Measurements from ENCODE around the gene FCSK.

FCSK gene

DNA sequence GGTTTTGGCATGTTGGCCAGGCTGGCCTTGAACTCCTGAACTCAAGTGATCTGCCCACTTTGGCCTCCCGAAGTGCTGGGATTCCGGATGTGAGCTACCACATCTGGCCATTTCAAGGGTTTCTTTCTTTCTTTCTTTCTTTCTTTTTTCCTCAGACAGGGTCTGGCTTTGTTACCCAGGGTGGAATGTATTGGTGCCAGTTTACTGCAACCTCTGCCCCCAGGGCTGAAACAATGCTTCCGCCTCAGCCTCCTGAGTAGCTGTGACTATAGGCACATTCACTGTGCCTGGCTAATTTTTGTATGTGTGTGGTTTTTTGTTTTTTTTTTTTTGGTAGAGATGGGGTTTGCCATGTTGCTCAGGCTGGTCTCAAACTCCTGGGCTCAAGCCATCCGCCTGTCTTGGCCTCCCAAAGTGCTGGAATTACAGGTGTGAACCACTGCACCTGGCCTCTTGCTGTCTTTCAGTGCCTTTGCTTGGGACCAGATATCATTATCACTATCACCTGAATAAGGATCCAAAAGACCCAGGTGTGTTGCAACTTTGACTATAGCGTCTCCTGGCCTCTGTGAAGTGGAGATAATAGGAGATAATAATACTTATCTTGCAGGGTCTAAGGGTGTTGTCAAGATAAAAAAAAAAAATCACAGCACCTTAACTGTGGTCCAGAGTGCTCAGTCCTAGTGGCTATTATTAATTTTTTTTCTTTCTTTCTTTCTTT lies 3.2 kb downstream of the FCSK start:
- no peak for DNase-seq

DNA sequence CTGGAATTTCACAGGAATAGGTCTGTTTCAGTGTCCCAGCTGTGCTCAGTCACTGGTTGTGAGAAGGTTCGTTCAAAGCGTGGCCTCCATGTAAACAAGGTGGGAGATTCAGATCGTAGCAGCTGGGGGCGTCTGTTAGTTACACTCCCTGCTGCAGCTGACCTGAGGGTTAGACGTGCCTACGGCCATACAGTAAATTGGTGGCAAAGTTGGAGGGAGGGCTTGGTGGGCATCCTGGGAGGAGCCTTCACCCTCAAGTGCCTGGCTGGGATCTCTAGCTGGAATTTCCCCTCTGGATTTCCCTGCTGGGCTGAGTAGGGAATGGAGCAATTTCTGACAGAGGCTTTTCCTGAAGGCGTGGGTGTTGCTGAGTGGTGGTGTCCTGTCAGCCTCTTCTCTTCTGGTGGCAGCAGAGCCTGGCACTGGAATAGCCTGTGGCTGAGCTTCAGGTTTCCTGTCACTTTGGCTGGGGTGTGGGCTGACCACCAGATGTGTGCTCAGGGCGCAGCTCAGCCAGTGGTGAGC lies 6.4 kb downstream of the FCSK start:
- DNase-seq, result no peak

DNA sequence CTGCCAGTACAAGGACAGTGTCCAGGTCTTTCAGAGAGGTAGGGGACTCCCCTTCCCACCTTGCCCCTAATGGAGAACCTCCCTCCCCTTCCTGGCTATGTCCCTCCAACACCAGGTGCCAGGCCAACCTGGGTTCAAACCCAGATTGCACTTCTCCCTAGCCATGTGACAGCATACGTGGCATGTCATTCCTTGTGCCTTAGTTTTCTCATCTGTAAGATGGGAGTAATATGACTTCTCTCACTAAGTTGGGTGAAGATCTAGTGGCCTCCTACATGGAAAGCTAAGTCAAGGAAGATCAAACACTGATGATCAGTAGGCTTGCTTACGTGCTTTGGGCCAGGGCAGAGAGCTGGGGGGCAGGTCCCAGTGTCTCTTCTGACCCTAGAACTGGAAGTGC lies 8.8 kb downstream of the FCSK start:
- DNase-seq, result no peak

DNA sequence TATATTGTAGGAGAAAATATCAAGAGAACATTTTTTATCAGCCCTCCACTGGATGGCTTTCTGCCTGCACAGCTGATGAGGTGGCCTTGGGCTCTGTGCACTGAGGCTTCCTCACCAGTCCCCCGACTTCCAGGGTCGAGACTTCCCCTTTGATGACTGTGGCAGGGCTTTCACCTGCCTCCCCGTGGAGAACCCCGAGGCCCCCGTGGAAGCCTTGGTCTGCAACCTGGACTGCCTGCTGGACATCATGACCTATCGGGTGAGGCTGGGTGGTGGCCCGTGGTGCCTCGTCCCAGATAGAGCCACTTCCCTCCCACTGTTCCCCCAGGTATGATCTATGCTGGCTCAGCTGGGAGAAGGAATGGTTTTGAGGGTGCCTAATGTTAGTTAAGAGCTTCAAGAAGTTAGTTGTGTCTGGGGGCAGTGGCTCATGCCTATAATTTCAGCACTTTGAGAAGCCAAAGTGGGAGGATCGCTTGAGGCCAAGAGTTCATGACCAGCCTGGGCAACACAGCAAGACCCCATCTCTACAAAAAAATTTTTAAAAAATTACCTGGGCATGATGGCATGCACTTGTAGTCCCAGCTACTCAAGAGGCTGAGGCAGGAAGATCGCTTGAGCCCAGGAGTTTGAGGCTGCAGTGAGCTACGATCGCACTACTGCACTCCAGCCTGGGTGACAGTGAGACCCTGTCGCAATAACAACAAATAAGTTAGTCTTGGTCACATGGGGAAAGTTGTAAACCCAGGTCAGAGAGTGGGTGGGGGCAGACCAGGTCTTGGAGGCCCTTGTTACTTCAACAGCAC lies 11.8 kb downstream of the FCSK start:
- no peak for DNase-seq

DNA sequence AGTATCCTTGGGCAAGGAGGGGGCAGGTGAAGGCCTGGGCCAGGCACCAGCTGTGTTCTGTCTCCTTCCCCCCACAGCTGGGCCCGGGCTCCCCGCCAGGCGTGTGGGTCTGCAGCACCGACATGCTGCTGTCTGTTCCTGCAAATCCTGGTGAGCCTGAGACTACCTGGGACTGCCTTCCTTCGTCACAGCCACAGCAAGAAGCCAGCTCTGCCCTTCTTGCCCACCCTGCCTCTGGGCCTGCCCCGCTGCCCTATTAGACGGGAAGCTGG lies 12.3 kb downstream of the FCSK start:
- no peak for DNase-seq

DNA sequence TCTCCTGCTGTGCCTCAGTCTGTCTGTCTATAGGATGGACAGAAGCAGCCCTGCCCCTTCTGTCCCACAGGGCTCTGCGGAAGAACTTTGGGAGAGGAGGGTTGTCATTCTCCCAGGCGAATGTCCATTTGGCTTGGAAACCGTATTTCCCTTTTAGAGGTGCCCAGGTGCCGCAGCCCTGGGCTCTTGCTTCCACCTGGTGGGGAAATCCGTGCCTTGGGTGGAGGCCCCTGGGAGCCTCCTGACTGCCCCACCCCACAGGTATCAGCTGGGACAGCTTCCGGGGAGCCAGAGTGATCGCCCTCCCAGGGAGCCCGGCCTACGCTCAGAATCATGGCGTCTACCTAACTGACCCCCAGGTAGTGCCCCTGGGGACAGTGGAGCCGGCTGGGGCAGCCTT lies 12.7 kb downstream of the FCSK start:
- no peak for DNase-seq

DNA sequence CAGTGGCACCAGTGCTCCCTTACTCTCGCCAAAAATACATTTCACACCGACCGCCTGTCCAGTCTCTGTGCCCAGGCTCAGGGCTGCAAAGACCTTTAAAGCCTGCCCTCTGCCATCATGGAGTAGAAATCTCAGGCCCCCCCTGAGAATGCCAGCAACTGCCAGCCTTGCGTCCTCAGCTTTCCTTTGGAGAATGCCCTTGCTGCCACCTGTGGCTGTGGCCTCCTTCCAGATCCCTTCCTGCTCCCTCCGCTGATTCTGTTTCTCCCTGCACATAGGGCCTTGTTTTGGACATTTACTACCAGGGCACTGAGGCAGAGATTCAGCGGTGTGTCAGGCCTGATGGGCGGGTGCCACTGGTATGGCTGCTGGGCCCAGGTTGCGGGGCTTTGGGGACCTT lies 13.2 kb downstream of the FCSK start:
- no peak for DNase-seq

DNA sequence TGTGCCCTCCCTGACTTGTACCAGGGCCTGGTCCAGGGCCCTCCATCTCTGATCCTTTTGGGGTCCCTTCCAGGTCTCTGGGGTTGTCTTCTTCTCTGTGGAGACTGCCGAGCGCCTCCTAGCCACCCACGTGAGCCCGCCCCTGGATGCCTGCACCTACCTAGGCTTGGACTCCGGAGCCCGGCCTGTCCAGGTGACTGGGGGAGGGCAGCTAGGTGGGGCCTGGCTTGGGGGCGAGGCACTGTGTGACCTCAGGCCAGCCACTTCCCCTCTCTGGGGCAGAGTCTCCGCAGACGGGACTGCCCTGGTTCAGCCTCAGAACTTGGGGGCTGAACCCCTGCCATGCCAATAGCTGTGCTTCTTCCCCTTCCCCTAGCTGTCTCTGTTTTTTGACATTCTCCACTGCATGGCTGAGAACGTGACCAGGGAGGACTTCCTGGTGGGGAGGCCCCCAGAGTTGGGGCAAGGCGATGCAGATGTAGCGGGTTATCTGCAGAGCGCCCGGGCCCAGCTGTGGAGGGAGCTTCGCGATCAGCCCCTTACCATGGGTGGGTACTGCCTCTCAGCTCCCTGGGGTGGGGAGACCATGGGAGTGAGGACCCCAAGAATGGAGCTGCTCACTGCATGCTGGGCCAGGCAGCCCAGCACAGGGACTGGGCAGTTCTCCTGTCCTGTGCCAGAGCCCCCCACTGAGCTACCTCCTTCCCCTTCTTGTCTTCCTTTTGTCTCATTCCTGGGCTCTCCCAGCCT lies 14.6 kb downstream of the FCSK start:
- DNase-seq, result no peak

DNA sequence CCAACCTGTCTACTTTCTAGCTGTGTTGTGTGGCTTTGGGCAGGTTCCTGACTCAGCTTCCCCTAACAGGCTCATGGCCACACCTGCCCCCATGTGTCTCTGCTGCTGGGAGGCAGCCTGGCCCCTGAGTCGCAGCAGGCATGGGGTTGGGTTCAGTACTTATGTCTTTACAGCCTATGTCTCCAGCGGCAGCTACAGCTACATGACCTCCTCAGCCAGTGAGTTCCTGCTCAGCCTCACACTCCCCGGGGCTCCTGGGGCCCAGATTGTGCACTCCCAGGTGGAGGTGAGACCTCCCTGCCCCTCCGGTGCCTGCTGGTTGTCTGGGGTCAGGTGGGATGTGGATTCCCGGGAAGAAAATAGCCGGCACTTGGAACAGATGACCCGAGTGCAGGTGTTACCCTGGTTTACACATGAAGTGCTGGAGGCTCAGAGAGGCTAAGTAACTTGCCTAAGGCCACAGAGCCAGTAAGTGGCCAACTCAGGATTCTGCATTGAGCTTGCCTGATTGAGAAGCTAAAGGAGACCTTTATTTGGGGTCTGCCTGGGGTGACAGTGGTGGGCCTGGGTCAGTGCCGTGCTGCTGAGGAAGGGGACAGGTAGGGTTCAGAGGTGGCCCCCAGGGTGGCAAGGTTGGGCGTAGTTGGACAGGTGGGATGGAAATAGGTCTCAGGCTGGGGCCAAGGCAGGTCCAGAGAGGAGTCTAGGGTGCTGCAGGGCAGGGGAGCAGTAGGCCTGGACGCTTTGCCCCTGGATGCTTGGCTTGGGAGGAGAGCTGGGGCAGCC lies 15.9 kb downstream of the FCSK start:
- DNase-seq, result no peak

DNA sequence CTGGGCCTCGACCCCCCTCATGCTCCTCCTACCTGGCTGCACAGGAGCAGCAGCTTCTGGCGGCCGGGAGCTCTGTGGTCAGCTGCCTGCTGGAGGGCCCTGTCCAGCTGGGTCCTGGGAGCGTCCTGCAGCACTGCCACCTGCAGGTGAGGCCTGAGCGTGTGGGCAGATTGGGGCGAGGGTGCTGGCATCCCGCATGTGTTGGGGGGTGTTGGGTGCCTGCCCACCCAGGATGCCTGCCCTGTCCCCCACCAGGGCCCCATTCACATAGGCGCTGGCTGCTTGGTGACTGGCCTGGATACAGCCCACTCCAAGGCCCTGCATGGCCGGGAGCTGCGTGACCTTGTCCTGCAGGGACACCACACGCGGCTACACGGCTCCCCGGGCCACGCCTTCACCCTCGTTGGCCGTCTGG lies 16.5 kb downstream of the FCSK start:
- no peak for DNase-seq

DNA sequence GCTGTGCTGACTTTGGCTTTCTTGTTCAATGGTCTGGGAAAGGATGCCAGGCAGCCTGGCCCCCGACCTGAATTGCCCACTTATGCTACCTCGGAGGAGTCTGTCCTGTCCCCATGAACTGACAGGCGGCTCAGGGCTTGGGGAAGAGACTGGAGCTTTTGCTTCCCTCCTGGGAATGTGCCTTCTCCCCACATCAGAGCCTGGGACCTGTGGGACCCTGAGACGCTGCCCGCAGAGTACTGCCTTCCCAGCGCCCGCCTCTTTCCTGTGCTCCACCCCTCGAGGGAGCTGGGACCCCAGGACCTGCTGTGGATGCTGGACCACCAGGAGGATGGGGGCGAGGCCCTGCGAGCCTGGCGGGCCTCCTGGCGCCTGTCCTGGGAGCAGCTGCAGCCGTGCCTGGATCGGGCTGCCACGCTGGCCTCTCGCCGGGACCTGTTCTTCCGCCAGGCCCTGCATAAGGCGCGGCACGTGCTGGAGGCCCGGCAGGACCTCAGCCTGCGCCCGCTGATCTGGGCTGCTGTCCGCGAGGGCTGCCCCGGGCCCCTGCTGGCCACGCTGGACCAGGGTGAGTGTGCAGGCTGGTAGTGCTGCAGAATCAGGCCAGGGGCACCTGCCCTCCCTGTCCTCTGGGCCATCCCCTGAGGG lies 18.5 kb downstream of the FCSK start:
- no peak for DNase-seq

DNA sequence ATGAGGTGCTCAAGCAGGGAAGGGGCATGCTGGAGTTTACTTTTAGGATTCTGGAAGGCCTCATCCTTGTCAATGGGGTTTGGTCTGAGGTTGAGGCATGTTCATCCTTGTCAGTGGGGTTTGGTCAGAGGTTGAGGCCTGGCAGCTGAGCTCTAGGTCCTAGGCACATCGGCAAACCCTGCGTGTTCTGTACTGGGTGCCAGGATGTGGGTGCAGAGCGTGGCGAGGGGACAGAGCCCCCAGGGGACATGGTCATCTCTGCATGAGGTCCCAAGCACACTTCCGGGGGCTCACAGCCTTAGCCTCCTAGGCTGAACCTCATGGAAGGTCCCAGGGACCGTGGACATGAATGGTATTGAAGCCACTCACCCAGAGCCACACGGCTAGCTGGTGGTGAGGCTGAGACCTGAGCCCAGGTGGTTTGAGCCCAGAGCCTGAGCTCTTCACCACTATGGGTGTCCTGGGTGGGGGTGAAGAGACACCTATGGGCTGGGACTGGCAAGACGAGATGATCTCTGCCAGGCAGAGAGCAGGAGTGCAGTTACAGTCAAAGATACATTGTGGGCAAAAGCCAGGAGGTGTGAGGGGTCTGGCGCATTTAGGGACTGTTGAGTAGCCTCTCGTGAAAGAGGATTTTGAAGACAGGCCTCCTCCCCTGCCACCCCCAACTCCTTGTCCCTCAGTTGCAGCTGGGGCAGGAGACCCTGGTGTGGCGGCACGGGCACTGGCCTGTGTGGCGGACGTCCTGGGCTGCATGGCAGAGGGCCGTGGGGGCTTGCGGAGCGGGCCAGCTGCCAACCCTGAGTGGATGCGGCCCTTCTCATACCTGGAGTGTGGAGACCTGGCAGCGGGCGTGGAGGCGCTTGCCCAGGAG lies 19.3 kb downstream of the FCSK start:
- DNase-seq, result no peak

DNA sequence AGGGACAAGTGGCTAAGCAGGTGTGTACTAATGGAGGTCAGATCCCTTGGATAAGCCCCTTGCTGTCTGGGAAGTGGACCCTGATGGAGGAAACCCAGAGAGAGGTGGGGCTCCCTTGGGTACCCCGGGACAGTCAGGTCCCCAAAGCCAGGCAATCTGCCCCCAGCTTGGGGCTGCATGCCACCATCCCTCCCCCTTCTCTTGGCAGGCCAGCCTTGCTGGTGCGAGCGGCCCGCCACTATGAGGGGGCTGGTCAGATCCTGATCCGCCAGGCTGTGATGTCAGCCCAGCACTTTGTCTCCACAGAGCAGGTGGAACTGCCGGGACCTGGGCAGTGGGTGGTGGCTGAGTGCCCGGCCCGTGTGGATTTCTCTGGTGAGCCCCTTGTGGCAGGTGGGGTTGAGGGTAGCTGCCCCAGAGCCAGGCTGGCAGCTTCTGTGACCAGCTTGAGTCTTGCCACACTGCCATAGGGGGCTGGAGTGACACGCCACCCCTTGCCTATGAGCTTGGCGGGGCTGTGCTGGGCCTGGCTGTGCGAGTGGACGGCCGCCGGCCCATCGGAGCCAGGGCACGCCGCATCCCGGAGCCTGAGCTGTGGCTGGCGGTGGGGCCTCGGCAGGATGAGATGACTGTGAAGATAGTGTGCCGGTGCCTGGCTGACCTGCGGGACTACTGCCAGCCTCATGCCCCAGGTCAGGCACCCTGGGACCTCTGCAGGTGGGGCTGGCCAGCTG lies 20.1 kb downstream of the FCSK start:
- DNase-seq, result no peak

DNA sequence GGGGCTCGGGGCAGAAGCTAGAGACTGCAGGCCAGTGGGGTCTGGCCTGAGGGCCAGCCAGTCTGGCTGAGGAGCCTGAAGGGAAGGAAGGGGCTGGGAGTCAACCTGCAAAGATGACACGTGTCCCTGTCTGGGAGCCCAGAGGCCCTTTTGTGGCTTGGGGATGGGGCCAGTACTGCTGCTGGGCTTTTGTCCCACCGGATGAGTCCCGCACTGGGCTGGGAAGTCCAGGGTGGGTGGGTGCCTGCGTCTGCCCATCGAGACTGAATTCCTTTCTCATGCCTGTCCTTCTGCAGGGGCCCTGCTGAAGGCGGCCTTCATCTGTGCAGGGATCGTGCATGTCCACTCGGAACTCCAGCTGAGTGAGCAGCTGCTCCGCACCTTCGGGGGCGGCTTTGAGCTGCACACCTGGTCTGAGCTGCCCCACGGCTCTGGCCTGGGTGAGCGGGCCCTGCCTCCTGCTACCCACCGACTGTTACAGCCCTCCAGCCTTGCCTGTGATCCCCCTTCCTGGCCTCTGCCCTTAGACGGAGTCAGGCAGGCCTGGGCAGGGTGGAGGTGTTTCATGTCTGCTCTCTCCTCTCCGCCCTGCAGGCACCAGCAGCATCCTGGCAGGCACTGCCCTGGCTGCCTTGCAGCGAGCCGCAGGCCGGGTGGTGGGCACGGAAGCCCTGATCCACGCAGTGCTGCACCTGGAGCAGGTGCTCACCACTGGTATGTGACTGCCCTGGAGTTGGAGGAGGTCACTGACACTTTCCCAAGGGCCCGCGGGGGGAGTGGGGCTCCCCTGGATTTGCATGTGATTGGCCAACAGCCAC lies 20.9 kb downstream of the FCSK start:
- no peak for DNase-seq

DNA sequence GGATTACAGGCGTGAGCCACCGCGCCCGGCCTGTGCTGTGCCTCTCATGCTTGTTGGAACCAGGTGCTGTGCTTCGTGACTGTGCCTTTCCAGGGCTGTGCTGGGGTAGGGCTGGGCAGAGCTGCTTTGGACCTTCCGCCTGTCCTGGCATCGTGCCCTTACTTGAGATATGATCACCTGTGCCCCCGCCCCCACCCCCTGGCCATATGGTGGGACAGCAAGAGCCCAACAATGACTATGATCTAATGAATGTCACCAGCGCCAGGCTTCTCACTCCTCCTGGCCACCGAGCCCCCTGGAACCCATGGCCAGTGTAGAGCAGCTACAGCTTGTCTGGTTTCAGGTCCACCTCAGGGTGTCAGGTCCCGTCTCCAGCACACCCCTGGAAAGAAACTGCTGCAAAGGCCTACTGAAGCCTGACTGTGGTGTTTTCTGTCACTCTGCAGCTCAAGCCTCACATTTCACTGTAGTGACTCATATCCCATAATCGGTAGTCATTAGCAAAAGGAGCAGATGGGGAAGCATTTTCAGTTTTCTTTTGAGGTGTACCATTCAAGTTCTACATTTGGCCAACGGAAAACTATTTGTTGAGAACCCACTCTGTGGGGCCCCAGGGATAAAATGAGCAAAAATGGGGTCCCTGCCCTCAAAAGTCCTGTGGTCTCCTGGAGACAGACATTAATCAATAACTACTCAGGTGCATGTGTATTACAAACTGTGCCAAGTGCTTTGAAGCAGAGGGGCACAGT lies 22.1 kb downstream of the FCSK start:
- no peak for DNase-seq

DNA sequence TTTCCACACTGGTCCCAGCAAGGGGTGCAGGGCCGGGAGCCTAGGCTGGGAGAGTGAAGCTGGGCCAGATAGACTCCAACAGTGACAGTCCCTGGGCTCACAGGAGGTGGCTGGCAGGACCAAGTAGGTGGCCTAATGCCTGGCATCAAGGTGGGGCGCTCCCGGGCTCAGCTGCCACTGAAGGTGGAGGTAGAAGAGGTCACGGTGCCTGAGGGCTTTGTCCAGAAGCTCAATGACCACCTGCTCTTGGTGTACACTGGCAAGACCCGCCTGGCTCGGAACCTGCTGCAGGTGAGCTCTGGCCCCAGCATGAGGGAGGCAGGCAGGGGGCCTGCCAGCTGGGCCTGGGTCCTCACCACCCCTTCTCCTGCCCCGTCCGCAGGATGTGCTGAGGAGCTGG lies 23.8 kb downstream of the FCSK start:
- DNase-seq, result no peak

DNA sequence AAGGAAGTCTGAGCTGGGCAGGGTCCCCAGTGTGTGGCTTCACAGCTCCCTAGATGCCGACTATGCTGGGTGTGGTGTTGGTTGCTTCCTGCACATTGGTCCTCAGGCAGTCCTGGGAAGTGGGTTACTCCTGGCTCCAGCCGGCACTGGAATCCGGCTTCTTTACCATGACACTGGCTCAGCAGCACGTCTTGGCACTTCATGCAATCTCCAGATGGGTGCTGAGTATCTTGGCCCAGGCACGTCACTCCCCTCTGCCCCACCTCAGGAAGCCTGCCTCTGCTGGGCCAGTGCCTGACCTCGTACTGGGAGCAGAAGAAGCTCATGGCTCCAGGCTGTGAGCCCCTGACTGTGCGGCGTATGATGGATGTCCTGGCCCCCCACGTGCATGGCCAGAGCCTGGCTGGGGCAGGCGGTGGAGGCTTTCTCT lies 24.5 kb downstream of the FCSK start:
- no peak for DNase-seq

DNA sequence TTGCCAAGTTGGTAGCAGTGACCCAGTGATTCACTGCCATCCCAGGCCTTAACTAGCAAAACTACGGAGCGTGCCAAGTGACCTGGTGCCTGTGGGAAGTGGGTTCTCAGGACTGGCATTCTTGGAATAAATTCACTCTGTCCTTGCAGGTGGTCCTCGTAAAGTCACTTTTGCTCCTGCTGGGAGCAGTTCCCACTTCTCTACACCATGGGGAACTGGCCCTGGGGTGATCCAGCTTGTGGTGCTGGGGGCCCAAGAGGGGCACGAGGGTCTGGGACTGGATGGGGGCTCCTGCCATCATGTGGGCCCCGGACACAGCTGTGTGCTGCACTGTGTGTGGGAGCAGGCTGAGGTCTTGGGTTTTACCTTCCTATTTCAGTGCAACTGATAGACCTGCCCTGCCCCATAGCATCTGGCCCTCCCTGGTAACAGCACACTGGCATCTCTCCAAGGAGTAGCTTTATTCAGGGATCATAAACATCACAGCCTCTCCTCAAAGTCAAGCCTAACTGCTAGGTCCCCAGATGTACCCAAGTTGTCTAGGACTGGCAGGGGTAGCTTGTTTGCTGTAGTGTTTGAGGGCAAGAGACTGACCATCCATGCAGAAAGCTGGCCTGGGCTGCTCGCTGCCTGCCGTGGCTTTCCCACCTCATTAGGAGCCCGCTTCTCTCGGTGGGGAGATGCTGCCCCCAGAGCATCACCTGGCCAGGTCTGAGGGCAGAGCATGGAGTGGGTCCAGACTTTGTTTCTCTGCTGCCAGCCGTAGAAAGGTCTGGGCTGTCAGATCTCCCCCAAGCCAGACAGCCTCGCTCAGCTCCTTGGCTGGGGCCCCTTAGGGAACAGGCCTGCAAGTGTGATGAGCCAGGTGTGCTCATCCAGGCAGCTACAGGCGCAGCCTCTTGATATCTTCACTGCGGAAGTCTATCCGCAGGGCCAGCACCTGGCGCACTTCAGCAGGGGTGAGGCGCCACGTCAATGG lies 26.0 kb downstream of the FCSK start:
- DNase-seq, result no peak

Data from activated effector memory CD4-positive, alpha-beta T cell treated with Interleukin-2 at 50 U/mL for 16 hours (primary cell).